Esophagus muscularis mucosa (tissue), 4 donors: Measurements from ENCODE around the gene KIFAP3.

ENCODE experiments used
- EP300 ChIP-seq: sonication (generic); formaldehyde crosslinking; IDR thresholded peaks from one replicate; pipeline ENCODE4 v1.6.1; 2017; ENCODE audit warnings: antibody characterized with exemption
- POLR2A ChIP-seq: fragments of 450-650 bp; IDR thresholded peaks from one replicate; pipeline ENCODE4 v1.6.1; 2017; ENCODE audit warnings: antibody characterized with exemption, moderate library complexity, mild to moderate bottlenecking, low read depth
- POLR2AphosphoS5 ChIP-seq, 2 donors: sonication (generic); formaldehyde crosslinking; IDR thresholded peaks; one replicate each; pipeline ENCODE4 v1.6.1; 2017; ENCODE audit warnings: antibody characterized with exemption in 2 of 2
- TF ChIP-seq, protein P1 (sequence below), 3 experiments: fragments of 200-600 bp in 2 of 3; fragments of 450-650 bp in 1 of 3; sonication (generic) in 2 of 3; IDR thresholded peaks; one replicate each; pipeline ENCODE4 v1.5.1; 2017 to 2019; ENCODE audit warnings: antibody characterized with exemption in 3 of 3, mild to moderate bottlenecking in 2 of 3, moderate library complexity in 1 of 3

DNA sequence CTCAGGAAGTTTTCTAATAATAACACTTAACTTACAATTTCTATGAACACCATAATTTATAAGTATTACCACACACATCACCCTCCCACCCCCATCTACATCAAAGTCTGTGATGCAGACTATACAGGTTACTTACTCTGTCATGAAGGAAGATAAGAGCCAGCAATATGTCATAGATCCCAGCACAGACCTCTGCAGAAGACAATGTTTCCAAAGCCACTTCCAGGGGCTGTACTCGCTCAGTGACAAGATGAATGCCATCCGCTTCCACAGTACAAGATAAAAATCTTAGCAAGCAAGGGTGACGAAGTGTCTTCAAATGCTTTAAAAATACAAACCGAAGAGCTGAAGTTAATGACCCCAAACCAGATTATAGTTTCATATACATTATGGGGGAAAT lies 196.0 kb downstream of the KIFAP3 start:
- TF ChIP-seq, protein P1, sequence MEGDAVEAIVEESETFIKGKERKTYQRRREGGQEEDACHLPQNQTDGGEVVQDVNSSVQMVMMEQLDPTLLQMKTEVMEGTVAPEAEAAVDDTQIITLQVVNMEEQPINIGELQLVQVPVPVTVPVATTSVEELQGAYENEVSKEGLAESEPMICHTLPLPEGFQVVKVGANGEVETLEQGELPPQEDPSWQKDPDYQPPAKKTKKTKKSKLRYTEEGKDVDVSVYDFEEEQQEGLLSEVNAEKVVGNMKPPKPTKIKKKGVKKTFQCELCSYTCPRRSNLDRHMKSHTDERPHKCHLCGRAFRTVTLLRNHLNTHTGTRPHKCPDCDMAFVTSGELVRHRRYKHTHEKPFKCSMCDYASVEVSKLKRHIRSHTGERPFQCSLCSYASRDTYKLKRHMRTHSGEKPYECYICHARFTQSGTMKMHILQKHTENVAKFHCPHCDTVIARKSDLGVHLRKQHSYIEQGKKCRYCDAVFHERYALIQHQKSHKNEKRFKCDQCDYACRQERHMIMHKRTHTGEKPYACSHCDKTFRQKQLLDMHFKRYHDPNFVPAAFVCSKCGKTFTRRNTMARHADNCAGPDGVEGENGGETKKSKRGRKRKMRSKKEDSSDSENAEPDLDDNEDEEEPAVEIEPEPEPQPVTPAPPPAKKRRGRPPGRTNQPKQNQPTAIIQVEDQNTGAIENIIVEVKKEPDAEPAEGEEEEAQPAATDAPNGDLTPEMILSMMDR (IDR thresholded peaks at IDR 0.05): no peak
- TF ChIP-seq POLR2AphosphoS5 (IDR thresholded peaks at IDR 0.05) (no peak), POLR2A (no peak), EP300 (no peak)
